HG02885 (cell line): Measurements from ENCODE around the gene CENPB.

Experiments
- ATAC-seq: cut with Tn5 transposase; IDR thresholded peaks from one replicate; pipeline ENCODE4 v1.9.1; 2021; ENCODE audit warnings: mild to moderate bottlenecking; ENCODE audit not compliant: unreplicated experiment, poor library complexity

Gene CENPB

GRCh38 chr20:3768342-3769130 is 18.0 kb downstream of the CENPB start:
- ATAC-seq: peak; percentile 34

DNA sequence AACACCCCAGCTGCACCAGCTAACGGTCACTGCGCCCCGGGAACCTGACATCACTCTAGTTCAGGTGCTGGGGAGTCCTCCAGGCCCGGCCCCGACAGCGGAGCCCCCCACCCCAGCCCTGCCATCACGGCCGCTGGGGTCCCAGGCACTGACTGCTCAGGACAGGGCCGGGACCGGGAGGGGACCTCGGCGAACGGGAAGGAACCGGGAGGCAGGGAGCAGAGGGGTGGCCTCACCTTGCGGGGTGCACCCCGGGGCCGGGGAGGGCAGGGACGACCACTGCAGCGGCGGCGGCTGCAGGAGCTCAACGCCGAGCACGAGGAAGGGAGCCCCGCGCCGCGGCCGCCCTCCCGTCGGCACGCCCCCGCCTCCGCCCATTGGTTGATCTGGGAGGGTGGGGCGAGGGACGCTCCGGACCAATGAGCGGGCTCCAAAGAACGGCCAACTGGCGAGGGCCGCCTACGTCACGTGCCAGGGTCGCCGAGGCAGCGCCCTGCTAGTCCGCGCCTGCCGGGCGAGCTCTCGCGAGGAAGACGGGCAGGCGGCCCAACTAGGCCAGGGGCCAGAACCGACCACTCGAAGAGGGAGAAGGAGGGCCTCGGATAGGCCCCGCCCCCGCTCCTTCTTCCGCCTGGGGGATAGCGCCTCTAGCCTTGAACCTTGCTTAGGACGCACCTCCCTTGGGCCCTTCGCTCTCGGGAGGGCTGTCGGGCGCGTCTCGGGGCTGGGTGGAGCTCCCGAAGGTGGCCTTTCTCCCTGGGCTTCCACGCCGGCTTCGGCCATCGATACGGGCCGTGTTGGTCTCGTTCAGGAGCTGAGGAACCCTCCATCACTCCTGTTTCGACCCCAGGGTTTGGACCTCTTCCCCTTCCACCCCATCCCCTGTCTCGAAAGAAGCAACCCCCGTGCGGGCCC is 18.9 kb downstream of the CENPB start, which contains the start of gene ADISSP:
Gene ADISSP (minus strand): TSS at position 327 of the 915 bp plus-strand sequence. CDS start 7,653 bp downstream, outside the sequence.
- ATAC-seq: peak; percentile 95

DNA sequence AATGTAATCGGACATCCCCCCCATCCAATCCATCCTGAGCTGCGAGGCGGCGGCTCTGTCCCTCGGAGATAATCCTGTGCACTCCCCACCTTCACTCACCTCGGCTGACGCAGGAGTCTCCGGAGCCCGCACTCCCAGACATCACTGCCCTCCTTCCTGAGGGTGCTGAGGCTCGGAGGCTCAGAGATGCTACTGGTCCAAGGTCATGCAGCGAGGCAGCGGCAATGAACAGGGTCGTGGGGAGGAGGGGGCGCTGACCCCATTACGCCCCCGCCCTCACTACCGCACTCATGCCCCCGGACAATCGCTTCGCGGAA is 19.5 kb downstream of the CENPB start:
- no peak for ATAC-seq

- ATAC-seq: no peak
Measured at GRCh38 chr20:3766422-3767109, 20.0 kb downstream of the CENPB start.

GRCh38 chr20:3765171-3765882 is 21.2 kb downstream of the CENPB start:
- ATAC-seq: no peak

DNA sequence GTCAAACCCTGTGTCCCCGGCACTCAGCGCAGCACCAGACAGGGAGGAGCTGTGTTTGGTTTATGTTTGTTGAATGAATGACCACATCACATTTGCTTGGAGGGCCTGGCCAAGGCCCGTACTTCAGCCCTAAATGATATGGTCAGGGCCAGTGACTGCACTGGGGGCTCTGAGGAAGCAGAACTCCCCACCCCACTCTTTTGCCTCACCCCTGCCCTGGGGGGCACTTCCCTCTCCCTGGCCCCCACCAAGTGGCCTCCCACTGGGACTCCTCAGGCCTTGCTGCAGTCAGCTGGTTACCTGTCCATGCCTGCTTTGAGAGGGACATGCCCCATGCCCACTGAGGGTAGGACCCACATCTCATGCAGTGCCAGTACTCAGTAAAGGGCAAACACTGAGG is 21.9 kb downstream of the CENPB start:
- ATAC-seq: no peak

DNA sequence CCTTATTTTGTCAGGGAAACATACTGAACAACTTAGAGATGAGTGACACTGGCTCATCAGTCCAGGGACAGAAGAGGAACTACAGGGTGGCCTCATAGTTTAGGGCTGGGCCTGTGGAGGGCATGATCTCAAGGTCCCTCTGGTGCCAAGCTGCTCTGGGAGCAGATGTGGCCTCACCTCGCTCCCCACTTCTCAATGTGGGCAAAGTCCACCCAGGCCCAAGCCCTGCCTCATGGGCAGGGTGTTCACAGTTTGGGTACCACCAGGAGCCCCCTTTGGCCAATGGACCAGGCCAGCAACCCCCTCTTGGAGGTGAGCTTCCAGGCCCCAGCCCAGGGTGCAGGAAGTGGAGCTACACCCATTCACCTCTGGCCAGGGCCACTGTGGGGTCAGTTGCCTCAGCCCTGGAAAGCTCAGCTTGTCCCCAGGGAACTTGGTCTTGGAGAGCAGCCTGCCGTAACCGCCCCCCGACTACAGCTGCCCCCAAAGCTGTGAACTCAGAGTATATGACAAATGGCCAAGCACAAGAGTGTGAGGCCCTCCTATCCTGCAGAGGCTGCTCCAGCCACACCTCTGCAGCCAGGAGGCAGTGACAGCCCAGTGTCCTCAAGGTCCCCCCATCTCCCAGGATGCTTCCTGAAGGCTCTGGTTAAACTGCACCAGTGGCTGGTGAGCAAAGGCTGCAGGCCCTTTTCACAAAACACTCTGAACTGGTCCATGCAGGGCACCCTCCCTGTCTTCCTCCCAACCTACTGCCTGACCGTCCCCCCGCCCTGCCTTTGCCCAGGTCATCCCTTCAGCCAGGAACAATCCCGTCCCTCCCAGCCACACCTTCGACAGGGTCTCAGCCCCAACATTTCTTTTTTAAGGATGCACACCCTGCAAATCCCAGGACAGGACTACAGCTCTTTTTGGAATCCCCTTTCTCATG is 22.6 kb downstream of the CENPB start:
- no peak for ATAC-seq

- no peak for ATAC-seq
Measured at GRCh38 chr20:3760655-3761348, 25.7 kb downstream of the CENPB start.

- ATAC-seq: no peak
Measured at GRCh38 chr20:3759884-3760283, 26.7 kb downstream of the CENPB start.

DNA sequence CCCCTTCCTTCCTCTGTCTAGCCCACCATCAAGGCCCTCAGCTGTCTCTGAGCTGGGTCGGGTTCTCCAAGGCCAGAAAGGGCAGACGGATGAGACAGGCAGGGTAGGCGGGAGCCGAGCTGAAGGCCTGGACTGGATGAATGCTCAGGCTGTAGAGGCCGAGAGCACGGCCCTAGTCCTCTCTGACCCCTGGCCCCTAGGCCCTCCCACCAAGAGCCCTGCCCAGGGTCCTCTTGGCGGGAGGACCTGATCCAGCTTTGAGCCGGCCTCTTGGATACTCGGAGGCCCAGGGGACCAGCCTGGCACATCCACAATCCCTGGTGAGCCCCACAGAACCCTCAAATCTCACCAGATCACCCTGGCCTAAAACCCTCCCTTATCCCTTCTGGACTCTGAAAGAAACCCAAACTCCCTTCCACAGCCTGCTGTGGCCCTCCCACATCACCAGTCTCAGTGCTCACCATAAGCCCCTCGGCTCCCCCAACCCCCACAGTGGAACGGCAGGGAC is 27.2 kb downstream of the CENPB start:
- no peak for ATAC-seq

- ATAC-seq: no peak
Measured at GRCh38 chr20:3758566-3758965, 28.0 kb downstream of the CENPB start.

DNA sequence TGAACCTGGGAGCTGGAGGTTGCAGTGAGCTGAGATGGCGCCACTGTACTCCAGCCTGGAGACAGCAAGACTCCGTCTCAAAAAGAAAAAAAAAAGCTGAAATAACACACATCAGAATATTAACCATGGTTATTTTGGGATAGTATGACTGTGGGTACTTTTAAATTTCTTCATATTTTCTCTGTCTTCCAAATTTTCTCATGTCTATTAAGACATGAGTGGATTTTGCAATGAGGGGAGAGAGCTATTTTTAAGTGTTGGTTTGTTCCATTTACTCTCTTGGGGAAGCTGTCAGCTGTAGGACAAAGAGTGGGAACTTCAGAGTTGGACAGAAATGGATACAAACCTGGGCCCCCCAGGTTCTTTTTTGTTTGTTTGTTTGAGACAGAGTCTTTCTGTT is 29.3 kb downstream of the CENPB start:
- ATAC-seq: no peak

- ATAC-seq: no peak
Measured at GRCh38 chr20:3755814-3756480, 30.6 kb downstream of the CENPB start.

DNA sequence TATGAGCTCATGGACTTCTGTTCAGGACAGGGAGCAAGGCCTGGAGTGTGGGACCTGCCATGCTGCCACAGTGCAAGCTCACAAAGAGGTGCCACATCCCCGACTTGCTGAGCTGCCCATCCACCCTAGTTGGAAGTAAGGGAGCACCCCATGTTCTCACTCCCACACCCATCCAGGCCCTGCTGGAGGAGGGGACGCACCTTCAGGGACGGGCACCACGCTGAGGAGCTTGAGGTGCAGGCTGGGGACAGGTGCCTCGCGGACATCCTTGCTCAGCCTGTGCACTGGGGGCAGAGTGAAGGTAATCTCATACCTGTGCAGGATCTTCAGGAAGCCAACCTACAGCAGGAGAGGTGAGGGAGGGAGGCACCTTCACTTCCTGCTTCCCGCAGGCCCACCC is 31.3 kb downstream of the CENPB start:
- no peak for ATAC-seq

DNA sequence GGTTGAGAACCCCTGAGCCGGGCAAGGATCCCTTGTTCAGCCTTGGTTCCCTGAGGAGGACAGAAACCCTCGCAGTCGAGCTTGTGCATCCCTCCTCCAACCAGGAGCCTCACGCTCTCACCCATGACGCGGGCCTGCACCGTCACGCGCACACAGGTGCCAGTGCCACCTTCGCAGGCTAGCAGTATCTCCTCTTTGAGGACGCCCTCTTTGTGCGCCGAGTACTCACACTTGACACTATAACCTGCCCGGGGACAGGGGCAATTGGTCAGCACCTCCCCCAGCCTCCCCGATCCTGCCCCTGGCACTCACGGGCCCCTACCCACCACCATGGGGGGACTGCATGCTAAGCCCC is 32.3 kb downstream of the CENPB start:
- no peak for ATAC-seq

- no peak for ATAC-seq
Measured at GRCh38 chr20:3753501-3754275, 32.9 kb downstream of the CENPB start.

DNA sequence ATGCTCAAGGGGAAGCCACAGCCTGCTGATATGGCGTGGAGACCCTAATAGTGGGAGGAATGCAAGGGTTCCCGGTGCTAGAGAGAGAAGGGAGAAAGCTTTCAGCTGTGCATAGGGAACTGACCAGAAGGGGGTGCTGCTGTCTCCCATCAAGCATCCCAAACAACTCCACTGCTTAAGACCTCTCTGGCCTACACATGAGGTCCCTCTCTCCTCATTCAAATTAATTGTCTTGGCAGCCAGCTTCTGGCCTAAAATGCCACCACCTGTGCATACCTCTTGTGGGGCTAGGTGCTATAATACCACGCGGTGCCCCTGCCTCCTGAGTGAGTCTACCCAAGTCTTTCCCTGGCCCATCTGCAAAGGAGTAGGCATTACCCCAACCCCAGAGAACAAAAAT is 33.4 kb downstream of the CENPB start:
- no peak for ATAC-seq
